AG08396 (cell line): ENCODE measurements around the gene LHX8.
"Not testable (repeated sequence)": the region's sequence is repeated elsewhere in the genome, so short reads cannot be mapped to it uniquely, and the experiment has no call there.

Experiments
- DNase-seq: peaks from one replicate; pipeline ENCODE4 v3.0.0; 2012; ENCODE audit warnings: low spot score, mixed read lengths

Gene LHX8

DNA sequence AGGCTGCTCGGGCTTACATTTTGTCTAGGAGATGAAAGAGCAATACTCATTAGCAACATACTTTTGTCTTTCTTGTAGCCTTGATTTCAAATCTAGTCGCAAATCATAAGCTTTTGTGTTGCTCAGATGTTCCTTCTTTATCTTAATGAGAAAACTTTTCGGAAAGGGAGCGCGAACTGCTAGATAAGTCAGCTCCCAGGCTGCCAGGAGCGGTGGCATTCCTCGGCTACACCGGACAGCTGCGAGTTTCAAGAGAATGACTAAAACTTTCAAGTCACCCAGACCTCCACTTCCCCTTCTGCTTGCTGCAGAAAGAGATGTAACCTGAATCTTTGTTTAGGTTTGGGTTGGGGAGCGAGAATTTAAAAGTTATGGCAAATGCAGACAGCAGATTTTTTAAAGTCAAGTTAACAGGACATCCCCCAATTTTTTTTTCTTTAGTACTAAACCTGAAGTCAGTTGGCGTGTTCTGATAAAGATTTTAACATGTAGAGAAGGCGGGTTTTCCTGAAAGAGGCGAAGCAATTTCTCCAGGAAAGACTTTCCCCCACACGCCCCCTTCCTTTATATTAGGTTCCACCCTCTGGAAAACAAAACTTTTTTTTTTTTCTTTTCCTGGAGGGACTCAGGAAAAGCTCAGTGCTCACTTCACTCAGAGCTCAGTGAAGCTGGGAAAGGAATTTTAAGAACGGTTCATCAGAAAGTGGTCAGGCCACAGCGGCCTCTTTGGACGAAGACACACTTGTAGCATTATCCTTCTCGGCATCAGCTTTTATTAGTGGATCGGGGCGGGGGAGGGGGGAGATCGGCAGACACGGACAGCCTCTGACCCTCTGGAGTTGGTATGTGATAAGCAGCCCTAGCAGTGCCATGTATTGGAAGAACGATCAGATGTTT is at the start of gene LHX8:
TSS of gene LHX8 (plus strand) at position 639 of the 897 bp plus-strand sequence. CDS start 2,227 bp downstream, outside the sequence.
- DNase-seq: no peak

DNA sequence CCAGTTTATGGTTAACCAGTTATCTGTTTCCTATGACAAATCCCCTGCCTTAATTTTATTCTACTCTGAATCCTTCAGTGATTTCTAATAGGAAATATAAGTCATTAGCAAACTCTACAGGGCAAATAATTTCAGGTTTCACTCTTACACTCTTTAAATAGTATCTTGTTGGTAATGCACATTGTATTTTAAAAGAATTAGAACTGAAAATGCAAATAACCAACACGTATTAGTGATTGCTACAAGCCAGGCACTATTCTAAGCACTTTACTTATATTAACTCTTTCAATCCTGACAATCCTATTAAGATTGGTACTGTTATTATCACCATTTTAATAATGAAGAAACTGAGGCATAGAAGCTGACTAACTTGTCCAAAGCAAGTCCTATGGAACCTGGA is 48.3 kb upstream of the LHX8 start:
- no peak for DNase-seq

DNA sequence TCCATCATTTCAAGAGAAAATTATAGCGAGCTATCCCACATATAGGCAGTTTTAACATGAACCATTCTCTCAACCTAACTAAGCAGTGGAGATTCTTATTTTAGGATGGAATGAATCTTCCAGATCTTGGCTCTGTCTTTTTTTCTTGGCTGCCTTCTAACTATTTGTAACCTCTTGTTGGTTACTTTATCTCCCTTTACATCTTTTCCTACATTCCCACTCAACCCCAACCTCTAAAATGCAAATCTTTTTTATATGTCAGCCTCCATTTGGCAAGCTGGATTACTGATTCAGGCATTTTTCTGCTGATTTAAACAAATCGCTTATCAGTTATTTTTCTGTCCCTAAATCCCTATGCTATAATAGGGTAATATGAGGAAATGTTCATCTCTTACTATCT is 46.9 kb upstream of the LHX8 start:
- no peak for DNase-seq

DNA sequence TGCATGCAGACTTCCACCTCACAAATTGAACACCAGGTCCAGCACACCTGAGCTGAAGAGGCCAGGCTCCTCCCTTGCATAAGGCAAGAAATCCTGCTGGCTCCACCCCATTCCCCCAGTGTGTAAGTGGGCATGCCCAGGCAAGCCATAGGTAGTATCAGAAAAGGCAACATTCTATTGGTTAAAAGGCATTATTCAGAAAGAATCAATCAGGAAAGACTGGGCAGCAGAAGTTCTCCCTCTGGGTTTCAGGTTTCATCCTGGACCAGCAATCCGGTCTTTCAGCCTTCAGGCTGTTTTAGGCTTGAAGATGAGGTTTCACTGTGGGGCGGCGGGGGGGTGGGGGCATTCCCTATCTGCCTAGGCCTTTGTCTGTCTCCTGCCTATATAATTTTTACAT is 42.0 kb upstream of the LHX8 start:
- no peak for DNase-seq

DNA sequence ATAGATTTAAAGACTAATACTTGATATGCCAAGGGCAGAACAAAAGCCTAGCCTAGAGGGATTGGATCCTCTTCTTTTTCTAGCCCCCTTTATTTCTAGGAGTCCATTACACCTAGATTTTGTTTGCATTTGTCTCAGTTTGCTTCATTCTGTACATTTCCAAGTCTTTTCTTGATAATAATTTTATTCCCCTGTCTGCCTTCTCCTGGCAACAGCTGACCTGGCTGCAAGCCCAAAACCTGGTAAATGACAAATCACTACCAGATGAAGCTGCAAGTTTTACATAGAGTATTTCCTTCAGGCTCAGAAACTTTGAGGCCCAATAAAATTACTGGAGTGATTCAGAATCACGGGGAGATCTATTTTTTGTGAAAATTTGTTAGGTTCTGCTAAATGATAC is 36.5 kb upstream of the LHX8 start:
- DNase-seq: no peak

DNA sequence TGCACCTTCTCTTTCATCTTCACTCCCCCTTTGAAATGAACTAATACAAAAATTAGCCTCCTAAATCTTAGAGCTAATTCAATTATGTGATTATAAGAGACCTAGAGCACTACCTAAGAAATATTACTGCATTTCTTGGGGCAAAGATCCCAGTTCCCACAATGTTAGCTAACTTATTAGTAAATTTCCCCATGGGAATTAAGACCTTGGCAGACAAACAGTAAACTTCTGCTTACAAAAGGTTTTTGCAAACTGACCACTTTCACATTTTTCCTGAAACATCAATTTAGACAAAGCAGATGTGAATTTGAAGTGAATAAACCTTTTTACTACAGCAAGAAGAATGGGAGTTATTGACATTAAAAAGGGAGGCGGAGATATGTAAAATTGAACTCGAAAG is 34.6 kb upstream of the LHX8 start:
- no peak for DNase-seq

DNA sequence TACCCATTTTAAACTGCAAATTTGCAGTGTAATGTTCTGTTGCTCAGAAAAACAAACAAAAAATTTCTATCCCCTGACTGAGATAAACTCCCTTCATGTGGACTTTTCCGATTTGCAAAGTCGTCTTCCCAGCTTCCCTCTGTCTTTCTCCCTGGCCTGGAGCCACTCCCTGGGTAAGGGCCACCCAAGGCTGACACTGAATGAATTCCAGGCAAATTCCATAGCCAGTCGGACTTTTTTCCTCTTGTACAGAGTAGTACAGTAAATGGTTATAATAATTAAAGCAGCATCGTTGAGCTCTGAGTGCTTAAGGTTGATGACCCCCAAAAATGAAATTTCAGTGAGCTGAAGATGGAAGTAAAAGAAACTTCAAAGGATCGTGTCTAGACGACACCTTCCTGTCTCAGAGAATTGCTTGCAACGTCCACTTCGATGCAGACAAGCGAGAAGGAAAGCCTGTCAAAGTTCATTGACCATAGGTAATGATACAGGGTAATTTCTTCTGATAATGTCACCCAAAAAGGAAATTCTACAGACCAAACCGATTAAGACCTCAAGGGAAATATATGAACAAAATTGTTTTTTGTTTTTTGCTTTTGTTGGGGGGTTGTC is 33.6 kb upstream of the LHX8 start:
- no peak for DNase-seq

DNA sequence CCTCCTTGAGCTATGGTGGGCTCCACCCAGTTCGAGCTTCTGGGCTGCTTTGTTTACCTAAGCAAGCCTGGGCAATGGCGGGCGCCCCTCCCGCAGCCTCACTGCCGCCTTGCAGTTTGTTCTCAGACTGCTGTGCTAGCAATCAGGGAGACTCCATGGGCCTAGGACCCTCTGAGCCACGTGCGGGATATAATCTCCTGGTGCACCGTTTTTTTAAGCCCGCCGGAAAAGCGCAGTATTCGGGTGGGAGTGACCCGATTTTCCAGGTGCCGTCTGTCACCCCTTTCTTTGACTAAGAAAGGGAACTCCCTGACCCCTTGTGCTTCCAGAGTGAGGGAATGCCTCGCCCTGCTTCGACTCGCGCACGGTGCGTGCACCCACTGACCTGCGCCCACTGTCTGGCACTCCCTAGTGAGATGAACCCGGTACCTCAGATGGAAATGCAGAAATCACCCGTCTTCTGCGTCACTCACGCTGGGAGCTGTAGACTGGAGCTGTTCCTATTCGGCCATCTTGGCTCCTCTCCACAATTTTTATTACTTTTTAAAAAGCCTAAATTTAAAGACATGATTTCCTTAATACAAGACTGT is 21.7 kb upstream of the LHX8 start:
- not testable (repeated sequence) for DNase-seq

DNA sequence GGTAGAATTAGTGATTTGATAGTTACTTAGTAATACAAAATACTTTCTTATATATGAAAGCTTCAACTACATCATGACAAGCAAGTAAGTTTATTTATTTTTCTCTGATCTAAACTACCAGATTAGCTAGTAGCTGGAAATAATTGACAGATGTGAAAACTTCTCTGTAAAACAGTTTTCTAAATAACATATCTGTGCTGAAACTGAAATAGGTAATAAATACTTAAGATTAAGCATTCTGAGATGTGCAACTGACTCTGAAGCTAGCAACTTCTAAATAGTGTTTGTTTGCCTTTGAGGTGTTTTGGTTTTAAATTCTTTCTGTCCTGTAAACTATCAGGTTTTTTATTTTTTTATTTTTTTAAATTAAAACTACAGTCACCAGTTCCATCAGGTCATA is 18.5 kb upstream of the LHX8 start:
- no peak for DNase-seq

DNA sequence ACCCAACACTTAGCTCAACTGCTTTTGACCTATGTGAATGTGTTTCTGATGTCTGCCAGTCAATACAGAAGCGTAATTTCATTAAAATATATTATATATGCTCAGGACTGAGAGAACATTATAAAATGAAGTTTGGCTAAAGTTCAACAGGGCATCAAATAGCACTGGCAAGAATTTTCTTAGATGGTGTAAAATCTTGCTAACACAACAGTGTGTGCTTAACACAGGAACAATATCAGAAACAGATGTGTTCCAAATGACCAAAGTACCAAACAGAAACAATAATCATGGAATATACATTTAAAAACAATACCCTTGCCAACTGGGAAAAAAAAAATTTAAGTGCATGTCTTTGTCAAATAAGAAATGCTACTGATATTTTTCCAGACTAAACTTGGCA is 10.4 kb upstream of the LHX8 start:
- no peak for DNase-seq

DNA sequence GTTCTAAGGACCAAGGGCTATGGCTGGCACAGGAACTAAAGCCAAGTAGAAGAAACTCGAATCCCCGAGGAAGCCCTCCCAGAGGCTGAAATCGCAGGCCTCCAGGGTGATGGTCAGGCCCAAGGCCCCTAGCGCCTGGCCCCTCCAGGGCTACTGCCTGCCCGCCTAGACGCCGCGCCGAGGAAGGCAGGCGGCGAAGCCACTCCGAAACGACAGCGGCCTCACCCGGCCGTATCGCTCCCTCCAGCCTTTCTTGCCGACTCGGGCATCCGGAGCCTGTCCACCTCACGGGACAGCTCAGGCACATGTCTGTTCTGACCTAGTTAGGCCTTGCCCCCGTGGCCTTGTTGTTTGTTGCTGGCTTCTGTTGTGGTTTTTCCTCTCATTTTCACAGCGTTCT is 9.7 kb upstream of the LHX8 start:
- no peak for DNase-seq

DNA sequence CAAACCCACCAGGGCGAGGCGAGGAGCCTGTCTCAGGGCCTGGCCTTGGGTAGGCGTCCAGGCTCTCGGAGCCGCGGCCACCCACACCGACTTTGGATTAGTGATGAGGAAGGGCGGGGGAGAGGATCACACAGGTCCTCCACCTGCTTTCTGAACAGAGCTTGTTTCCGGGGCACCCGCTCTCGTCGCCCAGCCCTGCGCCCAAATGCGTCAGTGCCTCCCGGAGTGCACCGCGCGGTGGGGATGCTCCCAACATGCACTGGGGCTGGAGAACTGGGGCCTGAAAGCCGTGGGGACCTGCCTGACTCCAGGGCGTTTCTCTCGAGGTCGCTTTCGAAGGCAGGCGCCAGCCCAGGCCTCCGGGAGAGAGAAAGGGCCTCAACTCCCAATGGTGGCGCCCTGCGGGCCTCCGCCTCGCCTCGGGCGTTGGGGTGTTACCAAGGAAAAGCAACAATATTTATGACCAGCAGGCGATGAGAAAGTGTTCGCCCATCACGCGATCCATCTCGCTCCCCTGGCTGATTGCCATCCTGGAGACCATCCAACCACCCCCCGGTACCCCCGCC is 8.9 kb upstream of the LHX8 start:
- DNase-seq: peak; percentile 7

DNA sequence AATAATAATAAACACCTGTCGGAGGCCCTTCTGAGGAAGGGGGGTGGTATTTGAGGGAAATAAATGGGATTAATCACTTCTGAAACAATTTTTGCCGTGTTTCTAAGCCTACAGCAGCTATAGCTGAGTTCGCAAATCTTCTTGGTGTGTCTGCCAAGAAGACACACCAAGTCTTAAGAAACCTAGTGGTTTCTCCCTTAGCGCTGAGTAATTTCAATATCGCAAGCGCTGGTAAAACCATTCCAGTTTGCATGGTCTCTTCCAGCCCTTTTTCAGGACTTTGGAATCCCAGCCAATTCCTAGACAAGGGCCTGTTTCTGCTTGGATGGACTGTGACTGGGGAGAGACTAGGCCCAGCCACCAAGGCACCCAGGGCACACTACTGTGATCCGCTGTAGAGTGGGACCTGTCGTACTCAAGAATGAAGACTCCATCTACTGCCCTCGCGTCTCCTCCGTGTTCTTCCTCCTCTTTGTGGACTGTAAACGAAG is 7.5 kb upstream of the LHX8 start:
- no peak for DNase-seq

DNA sequence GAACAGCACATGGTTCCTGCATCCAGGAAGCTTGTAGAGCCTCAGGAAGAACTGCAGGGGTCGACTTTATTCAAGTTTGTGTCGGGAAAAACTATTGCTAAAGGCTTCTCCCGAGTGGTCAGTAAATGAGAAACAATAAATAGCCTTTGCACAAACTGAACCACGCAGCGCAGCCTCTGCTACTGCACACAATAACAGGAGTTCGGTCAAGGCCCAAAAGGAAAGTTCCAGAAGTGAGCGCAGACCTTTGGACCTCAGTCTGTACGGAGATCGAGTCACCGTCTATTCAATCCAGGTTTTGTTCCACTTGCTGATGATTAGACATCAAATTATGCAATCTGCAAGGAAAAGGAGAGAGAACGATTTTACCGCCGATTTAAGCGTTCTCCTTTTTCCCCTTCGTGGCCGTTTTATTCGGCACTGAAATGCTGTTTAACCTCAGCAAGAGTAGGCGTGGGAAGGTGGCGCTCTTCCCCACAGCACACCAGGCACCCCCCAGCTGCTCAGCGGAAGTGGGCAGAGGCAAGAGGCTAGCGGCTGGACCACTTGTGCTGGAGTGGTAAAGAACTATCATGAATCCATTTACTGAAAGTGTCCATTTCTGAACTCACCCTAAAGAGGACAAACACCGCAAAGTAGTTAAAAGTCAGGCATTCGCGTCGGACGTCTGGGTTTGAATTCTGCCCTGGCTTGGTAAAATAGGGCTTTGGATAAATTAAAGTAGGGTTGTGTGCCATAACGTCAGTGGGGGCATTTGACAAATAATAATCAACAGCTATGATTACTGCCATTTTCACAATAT is 6.1 kb upstream of the LHX8 start:
- DNase-seq: no peak

DNA sequence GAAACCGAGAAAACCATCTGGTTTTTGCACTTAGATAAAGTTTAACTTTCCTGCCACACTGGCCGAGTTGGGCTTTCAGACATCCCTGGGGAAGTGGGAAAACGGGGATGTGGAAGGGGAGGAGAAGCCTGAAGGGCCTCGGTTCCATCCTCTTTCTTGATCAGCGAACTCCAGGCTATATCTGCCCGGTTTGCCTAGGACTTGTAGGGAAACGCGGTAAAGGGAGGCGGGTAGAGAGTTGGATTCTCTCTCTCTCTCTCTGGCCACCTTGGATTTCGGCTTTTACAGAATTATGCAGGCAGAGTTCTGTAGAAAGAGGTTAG is 4.6 kb upstream of the LHX8 start:
- DNase-seq: no peak

DNA sequence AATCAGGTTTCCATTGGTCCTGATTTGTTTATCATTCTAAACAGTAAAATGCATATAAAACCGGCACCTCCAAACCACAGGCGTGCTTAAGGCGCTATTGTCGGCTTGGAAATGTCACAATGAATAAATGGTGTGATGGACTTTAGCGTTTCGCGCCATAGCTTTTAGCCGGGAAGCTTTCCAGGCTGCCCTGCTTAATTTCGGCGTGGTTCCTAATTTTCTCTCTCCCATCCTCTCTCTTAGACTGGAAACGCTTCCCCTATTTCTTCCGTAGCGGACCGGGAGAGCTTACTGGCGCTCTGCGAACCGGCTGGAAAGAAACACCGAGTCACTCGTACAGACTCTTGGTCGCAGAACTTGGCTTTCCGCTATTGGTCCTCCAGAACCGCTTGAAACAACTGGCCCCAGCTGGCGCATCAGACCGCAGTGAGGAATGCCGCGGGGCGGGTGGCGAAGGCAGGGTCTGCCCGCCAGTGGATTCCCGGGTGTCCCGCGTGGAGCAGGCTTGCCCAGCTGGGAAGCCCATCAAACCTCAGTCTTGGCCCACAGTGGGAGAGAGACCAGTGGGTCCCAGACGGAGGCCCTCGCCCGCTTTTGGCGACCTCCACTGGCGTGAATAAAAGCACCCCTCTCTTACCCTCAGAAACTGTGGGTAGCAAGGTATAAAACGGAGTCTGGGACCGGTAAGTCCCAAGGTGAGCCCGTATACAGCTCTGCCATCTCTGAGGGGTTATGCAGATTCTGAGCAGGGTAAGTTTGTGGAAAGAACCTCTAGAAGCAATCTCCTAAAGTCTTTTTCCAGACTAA is 4.0 kb upstream of the LHX8 start:
- DNase-seq: no peak

DNA sequence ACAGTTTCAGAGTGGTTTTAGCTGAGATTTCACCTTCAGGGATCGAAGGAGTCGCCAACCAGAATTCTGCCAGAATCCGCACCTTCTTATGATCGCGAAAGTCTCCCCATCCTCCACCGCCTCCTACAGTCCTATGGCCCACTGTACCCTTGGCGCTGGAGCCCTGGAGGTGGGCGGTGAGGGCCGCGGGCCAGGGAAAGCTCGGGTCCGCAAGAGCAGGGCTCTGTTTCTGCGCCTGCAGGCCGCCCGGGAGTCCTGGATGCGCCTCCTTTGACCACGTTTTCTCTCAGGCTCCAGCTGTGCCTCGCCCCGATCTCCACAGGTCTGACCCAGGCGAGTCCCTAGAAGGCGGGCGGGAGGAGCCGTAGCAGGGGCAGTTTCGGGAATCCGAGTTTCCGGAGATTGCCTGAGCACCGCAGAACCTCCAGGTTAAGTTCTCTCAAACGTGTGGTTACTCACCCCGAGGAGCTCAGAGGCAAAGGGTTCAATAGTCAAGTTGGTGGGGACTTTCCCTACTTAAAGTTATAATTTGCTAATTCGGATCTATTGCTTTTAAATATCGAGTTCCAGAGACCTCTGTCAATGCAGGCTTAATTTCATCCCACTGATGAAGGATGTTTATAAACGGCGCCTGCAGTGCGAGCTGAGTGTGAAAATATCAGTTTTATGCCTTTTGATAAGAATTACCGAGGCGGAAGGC is 3.2 kb upstream of the LHX8 start:
- DNase-seq: peak; percentile 4

DNA sequence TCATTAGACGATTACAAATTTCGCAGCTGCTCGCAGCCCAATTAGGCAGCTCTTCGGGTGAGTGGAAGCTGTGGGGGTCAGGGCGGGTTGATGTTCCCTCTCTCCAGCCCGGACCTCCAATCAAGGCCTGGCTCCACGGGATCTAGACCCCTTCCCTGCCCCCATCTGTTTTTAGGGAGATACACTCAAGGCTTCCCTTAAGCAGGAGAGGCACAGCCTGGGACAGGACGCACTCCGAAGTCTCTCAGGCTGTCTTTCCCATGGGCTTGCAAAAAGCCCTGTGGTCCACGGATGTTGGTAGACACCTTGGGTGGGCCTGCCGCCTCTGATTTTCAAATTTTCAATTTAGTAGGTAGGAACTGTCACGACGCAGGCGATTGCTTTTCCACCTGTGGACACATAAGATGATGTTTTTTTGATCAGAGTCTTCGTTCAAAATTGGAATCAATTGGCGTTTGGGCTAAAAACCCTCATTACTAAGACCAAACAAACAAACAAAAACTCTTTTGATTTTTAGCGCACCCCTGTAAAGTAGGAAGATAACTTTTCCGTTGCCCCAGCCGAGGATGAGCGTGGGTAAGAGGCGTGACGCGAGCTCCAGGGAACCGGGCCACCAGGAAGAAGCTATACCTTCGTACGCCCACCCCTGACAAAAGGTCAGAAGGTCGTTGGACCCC is 2.5 kb upstream of the LHX8 start:
- no peak for DNase-seq

DNA sequence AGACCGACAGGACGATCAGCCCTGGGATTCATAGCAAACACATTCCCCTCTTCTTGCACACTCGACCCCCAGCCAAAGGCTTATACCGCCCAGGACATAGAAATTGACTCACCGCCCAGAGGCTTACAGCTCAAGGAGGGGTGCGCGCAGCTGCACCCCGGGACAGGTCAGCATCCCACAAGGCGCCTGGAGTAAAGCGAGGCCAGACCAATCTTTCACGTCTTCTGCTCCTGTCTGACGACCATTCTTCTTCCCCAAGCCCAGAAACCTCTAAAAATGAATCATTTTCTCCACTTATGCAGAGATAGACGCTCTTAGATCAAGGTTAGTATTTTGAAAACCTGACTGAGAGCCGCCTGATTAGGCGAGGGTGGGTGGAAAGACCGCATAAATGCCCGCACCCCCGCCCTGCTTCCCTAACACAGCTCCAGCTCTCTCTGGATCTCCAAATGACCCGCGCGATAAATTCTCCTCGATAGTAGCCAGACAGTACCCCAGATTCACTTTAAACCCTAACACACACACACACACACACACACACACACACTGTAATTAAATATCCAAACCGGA is 1.9 kb upstream of the LHX8 start:
- DNase-seq: no peak
